Mucosa of descending colon (tissue), 3 donors: ENCODE data around the gene ATF2. TPM values are rescaled to one million over a fixed set of nuclear protein-coding genes. Genes with fewer than 3 reads are reported as not detected.

ENCODE experiments used
- ATAC-seq: fragments of 200-7000 bp; cut with Tn5 transposase; one replicate; pipeline ENCODE4 v1.9.1; 2020; ENCODE audit warnings: mild to moderate bottlenecking, moderate library complexity
- DNase-seq, 3 donors: peaks; one replicate each; pipeline ENCODE4 v3.0.0-alpha.2; 2020
- H3K36me3 ChIP-seq: fragments of 200-600 bp; one replicate; pipeline ENCODE4 v1.8.0; 2021; ENCODE audit warnings: low read depth, mild to moderate bottlenecking
- H3K4me1 ChIP-seq: fragments of 200-600 bp; one replicate; pipeline ENCODE4 v1.8.0; 2021; ENCODE audit warnings: low read depth, mild to moderate bottlenecking
- H3K4me3 ChIP-seq: fragments of 200-600 bp; one replicate; pipeline ENCODE4 v1.8.0; 2021; ENCODE audit warnings: mild to moderate bottlenecking
- H3K9me3 ChIP-seq: fragments of 200-600 bp; one replicate; pipeline ENCODE4 v1.8.0; 2021; ENCODE audit warnings: mild to moderate bottlenecking
- CTCF ChIP-seq: fragments of 200-600 bp; IDR thresholded peaks from one replicate; pipeline ENCODE4 v1.8.0; 2022; ENCODE audit warnings: antibody characterized with exemption, mild to moderate bottlenecking
- intact Hi-C, 2 donors: fragments of 100-400 bp; cut with DNase I in 1 of 2; cut with micrococcal nuclease in 1 of 2; formaldehyde crosslinking; loops; one replicate each; pipeline versions ENCODE4 v1.11.0 to v1.11.1; 2022; cut with DNase I, micrococcal nuclease
- long read RNA-seq, 2 donors: library from polyadenylated mRNA; unstranded; transcript quantifications; one replicate each; pipeline ENCODE4 v2.0.0, GENCODE V29; 2019 to 2021
- total RNA-seq, 3 donors: library from RNA; stranded (reverse); fragmentation: NEBNext Ultra II Directional in 2 of 3; extraction: Animal tissue kit (Norgen Biotek cat#: 25700) in 2 of 3; gene quantifications; one replicate each; pipeline versions ENCODE4 v1.2.1 to v1.2.4, GENCODE V29; 2021 to 2023
- donor health status: DM: no; HTN: no; CAD: no; lungs with moderate emphysema.
- donor health status: DM: no; HTN: no; CAD: no.
- donor health status: DM: no; HTN: yes; CAD: no.

Gene ATF2
- total RNA-seq = 10 to 100 TPM; 43.3 to 50.3 (median 44.7) TPM
- long read RNA-seq, donor 1, full-length matches to known transcripts = 16 of 19 reads
- long read RNA-seq, donor 1, partial matches to known transcripts = 2 of 19 reads
- long read RNA-seq, donor 1, other reads (novel, unspliced or antisense) = 1 of 19 reads
- long read RNA-seq, donor 2, full-length matches to known transcripts = 3 of 4 reads
- long read RNA-seq, donor 2, partial matches to known transcripts = 1 of 4 reads
- long read RNA-seq, donor 2, other reads (novel, unspliced or antisense) = 0 of 4 reads

GRCh38 chr2:175167792-175168563 is at the start of gene ATF2:
Gene ATF2 (minus strand): TSS chr2:175168203. CDS start chr2:175136443, 31,760 bp downstream.
- ATAC-seq (peak; percentile 97), DNase-seq (peak; percentile 97 to 99 (median 97))
- Histone ChIP-seq H3K4me3 (peak within 1 kb of the TSS; percentile 94), H3K36me3 (peaks cover 4% of the 10 kb centered on the region), H3K4me1 (peaks cover 16% of the 10 kb centered on the region), H3K9me3 (no peaks in the 10 kb centered on the region)
- intact Hi-C loops = no loop called here
- TF ChIP-seq CTCF = no peak

DNA sequence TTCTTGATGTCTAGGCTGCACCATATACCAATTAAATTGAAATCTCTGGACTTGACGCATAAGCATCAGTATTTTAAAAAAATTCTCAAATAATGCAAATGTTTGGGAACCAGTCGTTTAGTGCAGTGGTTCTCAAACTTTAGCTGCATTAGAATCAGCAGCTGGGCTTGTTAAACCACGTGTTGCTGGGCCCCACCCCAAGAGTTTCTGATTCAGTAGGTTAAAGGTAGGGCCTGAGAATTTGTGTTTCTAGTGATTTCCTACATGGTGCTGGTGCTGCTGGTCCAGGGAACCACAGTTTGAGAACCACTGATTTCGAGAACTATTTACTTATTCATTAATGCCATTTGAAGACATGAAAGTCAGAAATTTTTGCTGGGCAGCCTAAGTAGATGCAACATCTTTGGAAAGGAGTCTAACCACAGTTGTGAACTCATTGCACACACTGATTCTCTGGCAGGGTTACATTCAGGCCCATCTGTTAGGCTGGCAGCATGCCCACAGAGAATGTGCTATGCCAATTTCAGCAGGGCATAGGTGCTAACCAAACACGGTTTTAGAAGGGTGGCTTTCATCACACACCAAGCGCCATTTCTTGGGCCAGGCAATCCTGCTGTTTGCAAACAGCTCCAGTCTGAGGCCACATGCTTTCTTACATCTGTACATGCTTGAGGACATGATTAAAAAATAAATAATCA is 39.9 kb upstream of the ATF2 start:
- Histone ChIP-seq H3K4me1 (no peaks in the 10 kb centered on the region), H3K9me3 (no peaks in the 10 kb centered on the region), H3K36me3 (no peaks in the 10 kb centered on the region), H3K4me3 (no peak overlapping the region)
- peak in 2 of 3 donors; percentile 14 to 24 for DNase-seq
- no peak for TF ChIP-seq CTCF
- ATAC-seq = no peak
- intact Hi-C loops = no loop called here

DNA sequence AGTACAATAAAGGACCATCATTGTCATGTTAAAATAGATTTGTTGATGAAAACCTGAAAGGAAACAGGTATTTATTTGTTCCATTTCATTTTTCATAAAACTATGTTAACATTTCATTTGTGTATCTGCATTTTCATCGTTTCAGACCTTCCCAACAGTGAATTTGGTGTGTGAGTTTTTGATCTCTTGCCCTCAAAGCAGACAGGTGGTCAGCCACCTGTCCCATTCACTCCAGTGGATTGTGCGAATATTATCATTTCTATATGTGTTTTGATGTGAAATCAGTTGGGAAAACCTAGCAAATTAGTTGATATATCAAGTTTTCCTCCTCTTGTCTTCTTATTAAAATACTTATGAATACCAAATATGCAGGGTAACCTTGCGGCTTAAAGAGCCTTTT is 38.9 kb upstream of the ATF2 start:
- TF ChIP-seq CTCF = no peak
- H3K4me1 ChIP-seq = no peaks in the 10 kb centered on the region
- H3K4me3 ChIP-seq = no peak overlapping the region
- intact Hi-C loops = no loop called here
- ATAC-seq (no peak), DNase-seq (no peak)
- H3K36me3 ChIP-seq = no peaks in the 10 kb centered on the region
- H3K9me3 ChIP-seq = no peaks in the 10 kb centered on the region

GRCh38 chr2:175205523-175205922 is 37.5 kb upstream of the ATF2 start:
- ATAC-seq = no peak
- DNase-seq = no peak
- Histone ChIP-seq H3K4me3 (no peak overlapping the region), H3K36me3 (no peaks in the 10 kb centered on the region), H3K4me1 (no peaks in the 10 kb centered on the region), H3K9me3 (no peaks in the 10 kb centered on the region)
- TF ChIP-seq CTCF = no peak
- intact Hi-C loops = no loop called here

DNA sequence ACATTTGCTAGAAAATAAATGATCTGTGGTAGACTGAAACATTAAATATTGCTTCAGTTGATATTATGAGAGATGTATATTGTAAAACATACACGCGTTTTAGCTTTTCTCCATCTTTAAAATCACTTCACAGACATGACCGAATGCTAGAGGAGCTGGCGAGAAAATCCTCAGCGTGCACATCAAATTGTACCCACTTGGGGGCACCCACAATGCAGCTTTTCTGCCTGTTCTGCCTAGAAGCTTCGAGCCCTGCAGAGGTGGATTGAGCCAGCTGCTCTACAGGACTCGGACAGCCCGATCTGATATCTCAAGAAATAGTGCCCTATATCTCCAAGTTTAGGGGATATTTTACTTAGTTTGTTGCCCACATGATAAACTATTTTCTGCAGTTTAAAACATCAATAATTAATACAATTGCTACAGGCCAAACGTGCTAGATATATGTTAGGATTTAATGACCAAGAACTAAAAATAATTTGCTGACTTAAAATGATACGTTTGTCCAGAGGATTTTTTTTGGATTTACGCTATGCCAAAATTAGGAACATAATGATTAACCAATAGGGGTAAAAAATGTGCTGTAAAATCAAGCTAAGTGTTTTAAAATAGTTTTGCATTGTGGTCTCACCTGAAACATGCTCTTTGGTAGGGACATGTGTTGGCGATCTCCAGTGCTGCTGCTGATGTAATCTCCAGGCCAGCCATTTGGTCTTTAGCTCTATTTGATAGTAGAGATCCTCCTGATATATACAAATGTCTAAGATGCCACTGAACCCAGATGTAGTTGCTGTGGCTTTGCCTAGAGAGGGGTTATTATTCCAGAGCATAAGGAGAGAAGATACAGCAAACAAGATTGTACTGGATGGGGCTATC is 35.9 kb upstream of the ATF2 start:
- peak in 2 of 3 donors; percentile 47 to 55 for DNase-seq
- intact Hi-C loops = no loop called here
- ATAC-seq = peak; percentile 74

More for the DNA sequence above, 35.9 kb upstream of the ATF2 start:
- no peak overlapping the region for H3K4me3 ChIP-seq
- TF ChIP-seq CTCF = peak; percentile 29
- H3K36me3 ChIP-seq = no peaks in the 10 kb centered on the region
- H3K9me3 ChIP-seq = no peaks in the 10 kb centered on the region
- H3K4me1 ChIP-seq = no peaks in the 10 kb centered on the region
